ENCODE measurements around the gene NFIX. TPM values are rescaled to one million over a fixed set of nuclear protein-coding genes. Genes with fewer than 3 reads are reported as not detected.

The NFIX gene
- total RNA-seq, 2 donors from 2014 or later = 70.9 to 73.8 TPM

GRCh38 chr19:13077240-13077639 lies 82.0 kb downstream of the NFIX start:
- intact Hi-C loops (cut with DNase I) = no loop called here
- Histone ChIP-seq H3K9me3 (no peaks in the 10 kb centered on the region), H3K9ac (ENCODE audit: low read depth in 2 of 2, low read length in 2 of 2) (no peak overlapping the region), H3K4me1 (peaks cover 18% of the 10 kb centered on the region), H3K27ac (no peak overlapping the region), H3K4me3 (no peak overlapping the region), H3K27me3 (no peaks in the 10 kb centered on the region), H3K36me3 (no peaks in the 10 kb centered on the region)
- no peak for DNase-seq
- TF ChIP-seq, protein P1, sequence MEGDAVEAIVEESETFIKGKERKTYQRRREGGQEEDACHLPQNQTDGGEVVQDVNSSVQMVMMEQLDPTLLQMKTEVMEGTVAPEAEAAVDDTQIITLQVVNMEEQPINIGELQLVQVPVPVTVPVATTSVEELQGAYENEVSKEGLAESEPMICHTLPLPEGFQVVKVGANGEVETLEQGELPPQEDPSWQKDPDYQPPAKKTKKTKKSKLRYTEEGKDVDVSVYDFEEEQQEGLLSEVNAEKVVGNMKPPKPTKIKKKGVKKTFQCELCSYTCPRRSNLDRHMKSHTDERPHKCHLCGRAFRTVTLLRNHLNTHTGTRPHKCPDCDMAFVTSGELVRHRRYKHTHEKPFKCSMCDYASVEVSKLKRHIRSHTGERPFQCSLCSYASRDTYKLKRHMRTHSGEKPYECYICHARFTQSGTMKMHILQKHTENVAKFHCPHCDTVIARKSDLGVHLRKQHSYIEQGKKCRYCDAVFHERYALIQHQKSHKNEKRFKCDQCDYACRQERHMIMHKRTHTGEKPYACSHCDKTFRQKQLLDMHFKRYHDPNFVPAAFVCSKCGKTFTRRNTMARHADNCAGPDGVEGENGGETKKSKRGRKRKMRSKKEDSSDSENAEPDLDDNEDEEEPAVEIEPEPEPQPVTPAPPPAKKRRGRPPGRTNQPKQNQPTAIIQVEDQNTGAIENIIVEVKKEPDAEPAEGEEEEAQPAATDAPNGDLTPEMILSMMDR (IDR thresholded peaks at IDR 0.05) = no peak

DNA sequence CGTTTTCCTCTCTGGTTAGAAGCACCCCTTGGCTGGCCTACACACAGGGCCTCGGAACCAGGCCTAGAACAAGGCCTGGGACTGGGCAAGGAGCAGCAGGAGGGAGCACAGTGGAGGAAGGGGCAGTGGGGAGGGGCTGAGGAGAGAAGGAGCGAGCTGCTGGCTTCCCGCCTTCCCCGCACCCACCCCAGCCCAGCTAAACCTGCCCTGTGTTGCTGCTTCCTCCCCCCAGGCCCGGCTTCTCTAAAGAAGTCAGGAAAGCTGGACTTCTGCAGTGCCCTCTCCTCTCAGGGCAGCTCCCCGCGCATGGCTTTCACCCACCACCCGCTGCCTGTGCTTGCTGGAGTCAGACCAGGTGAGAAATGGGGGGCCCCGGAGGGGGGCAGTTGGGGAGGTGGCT lies 83.1 kb downstream of the NFIX start:
- no peaks in the 10 kb centered on the region for H3K27me3 ChIP-seq
- H3K36me3 ChIP-seq = no peaks in the 10 kb centered on the region
- H3K4me1 ChIP-seq = peaks cover 18% of the 10 kb centered on the region
- H3K9me3 ChIP-seq = no peaks in the 10 kb centered on the region
- intact Hi-C loops (cut with DNase I) = no loop called here
- peak overlapping the region; percentile 86 for H3K27ac ChIP-seq
- H3K4me3 ChIP-seq = no peak overlapping the region
- TF ChIP-seq, protein P1 (IDR thresholded peaks at IDR 0.05) = no peak
- H3K9ac ChIP-seq (ENCODE audit: low read depth in 2 of 2, low read length in 2 of 2) = peak overlapping the region in 1 of 2 donors; percentile 78
- no peak for DNase-seq

DNA sequence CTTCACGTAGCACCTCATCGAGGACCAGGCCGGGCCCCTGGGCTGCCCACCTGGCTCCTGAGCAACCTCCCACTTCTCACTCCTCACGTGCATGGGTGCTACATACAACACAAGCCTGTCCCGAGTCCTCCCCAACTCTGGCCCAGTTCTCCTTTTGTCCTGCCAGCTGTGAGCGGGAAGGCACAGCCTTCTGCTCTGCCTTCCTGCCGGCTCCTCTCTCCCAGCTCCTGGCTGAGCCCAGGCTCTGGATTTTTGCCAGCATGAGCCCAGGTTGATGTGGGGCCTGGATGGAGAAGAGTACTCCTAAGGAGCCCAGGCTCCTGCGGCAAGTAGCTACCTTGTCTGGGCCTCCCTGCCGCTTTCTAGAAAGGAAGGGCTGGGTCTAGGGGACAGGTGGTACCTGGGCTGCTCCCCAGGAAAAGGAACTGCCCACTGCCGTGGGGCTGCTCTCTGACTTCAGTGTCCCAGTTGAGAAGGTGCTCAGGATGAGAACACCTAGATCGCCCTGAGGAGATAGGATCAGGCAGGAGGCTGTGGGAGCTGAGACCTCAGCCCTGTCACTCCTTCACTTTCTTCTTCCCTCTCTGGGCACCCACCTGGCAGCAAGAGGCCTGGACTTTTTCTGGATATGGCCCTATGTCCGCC lies 83.7 kb downstream of the NFIX start:
- H3K4me3 ChIP-seq = no peak overlapping the region
- peaks cover 18% of the 10 kb centered on the region for H3K4me1 ChIP-seq
- no peaks in the 10 kb centered on the region for H3K9me3 ChIP-seq
- TF ChIP-seq, protein P1 (IDR thresholded peaks at IDR 0.05) = no peak
- peak overlapping the region; percentile 61 to 78 for H3K9ac ChIP-seq (ENCODE audit: low read depth in 2 of 2, low read length in 2 of 2)
- intact Hi-C loops (cut with DNase I) = no loop called here
- H3K36me3 ChIP-seq = no peaks in the 10 kb centered on the region
- no peaks in the 10 kb centered on the region for H3K27me3 ChIP-seq
- peak overlapping the region; percentile 86 for H3K27ac ChIP-seq
- peak; percentile 72 for DNase-seq

DNA sequence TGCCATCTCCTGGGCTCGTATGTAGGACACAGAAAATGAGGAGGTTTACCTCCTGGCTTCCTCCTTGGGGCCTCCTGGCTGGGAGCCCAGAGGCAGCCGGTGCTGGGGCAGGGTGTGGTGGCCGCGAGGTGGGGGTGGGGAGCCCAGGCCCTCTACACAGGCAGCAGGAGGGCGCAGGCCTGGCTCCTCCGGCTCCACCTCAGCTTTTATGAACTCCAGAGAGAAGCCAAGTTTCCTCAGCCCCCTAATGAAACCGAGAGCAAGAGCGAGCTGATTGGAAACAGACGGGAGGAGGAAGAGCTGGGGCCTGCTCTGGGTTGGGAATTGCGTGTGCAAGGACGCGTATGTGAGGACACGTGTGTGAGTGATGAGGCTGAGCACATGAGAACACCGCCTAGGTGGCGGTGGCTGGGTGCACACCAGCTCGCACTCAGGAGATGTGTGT lies 84.3 kb downstream of the NFIX start:
- peak overlapping the region; percentile 86 for H3K27ac ChIP-seq
- peak; percentile 84 for DNase-seq
- H3K27me3 ChIP-seq = no peaks in the 10 kb centered on the region
- H3K36me3 ChIP-seq = no peaks in the 10 kb centered on the region
- TF ChIP-seq, protein P1 (IDR thresholded peaks at IDR 0.05) = no peak
- H3K9ac ChIP-seq (ENCODE audit: low read depth in 2 of 2, low read length in 2 of 2) = peak overlapping the region; percentile 61 to 78
- no peaks in the 10 kb centered on the region for H3K9me3 ChIP-seq
- peaks cover 18% of the 10 kb centered on the region for H3K4me1 ChIP-seq
- no peak overlapping the region for H3K4me3 ChIP-seq
- intact Hi-C loops (cut with DNase I) = no loop called here

- TF ChIP-seq, protein P1 (IDR thresholded peaks at IDR 0.05) = no peak
- H3K4me3 ChIP-seq = no peak overlapping the region
- no peaks in the 10 kb centered on the region for H3K36me3 ChIP-seq
- no peak overlapping the region for H3K9ac ChIP-seq (ENCODE audit: low read depth in 2 of 2, low read length in 2 of 2)
- H3K9me3 ChIP-seq = no peaks in the 10 kb centered on the region
- intact Hi-C loops (cut with DNase I) = no loop called here
- H3K27ac ChIP-seq = no peak overlapping the region
- peaks cover 18% of the 10 kb centered on the region for H3K4me1 ChIP-seq
- DNase-seq = no peak
- no peaks in the 10 kb centered on the region for H3K27me3 ChIP-seq
These were observed 87.1 kb downstream of the NFIX start for GRCh38 chr19:13082192-13083007.

Measured in colonic mucosa (tissue), 4 donors.